Lung (tissue), 12 donors: ENCODE results near the gene GPS2. TPM values are rescaled to one million over a fixed set of nuclear protein-coding genes. Genes with fewer than 3 reads are reported as not detected.

Experiments used
- ATAC-seq: fragments of 200-7000 bp; cut with Tn5 transposase; one replicate; pipeline ENCODE4 v1.9.1; 2020; ENCODE audit warnings: moderate number of reproducible peaks; ENCODE audit not compliant: insufficient read depth, low FRiP score
- DNase-seq, 3 donors: peaks; one replicate each; pipeline ENCODE4 v3.0.0-alpha.2; 2013 to 2017
- H3K27ac ChIP-seq, 2 donors: one replicate each; pipeline ENCODE4 v1.5.1; 2013; ENCODE audit warnings: mild to moderate bottlenecking in 2 of 2, moderate library complexity in 2 of 2, control low read depth in 1 of 2, inconsistent platforms in 1 of 2, low read depth in 1 of 2, low read length in 1 of 2
- H3K27me3 ChIP-seq, 3 donors: one replicate each; pipeline ENCODE4 v1.5.1; 2013; ENCODE audit warnings: low read length in 2 of 3; ENCODE audit not compliant: control insufficient read depth in 3 of 3, insufficient read depth in 3 of 3
- H3K36me3 ChIP-seq, 4 donors: one replicate each; pipeline ENCODE4 v1.5.1; 2013; ENCODE audit warnings: low read length in 4 of 4, mild to moderate bottlenecking in 1 of 4, moderate library complexity in 1 of 4; ENCODE audit not compliant: control insufficient read depth in 4 of 4, insufficient read depth in 4 of 4
- H3K4me1 ChIP-seq, 5 donors: one replicate each; pipeline ENCODE4 v1.5.1; 2013; ENCODE audit warnings: low read length in 5 of 5, mild to moderate bottlenecking in 2 of 5, moderate library complexity in 1 of 5; ENCODE audit not compliant: control insufficient read depth in 5 of 5, insufficient read depth in 5 of 5
- H3K4me3 ChIP-seq: one replicate; pipeline ENCODE4 v1.5.1; 2013; ENCODE audit warnings: mild to moderate bottlenecking, control low read depth, moderate library complexity
- H3K9ac ChIP-seq, 2 donors: one replicate each; pipeline ENCODE4 v1.5.1; 2013; ENCODE audit warnings: low read length in 2 of 2, control low read depth in 1 of 2; ENCODE audit not compliant: insufficient read depth in 1 of 2
- H3K9me3 ChIP-seq, 4 donors: one replicate each; pipeline ENCODE4 v1.5.1; 2013; ENCODE audit warnings: low read length in 3 of 4, mild to moderate bottlenecking in 1 of 4, moderate library complexity in 1 of 4; ENCODE audit not compliant: control insufficient read depth in 4 of 4, insufficient read depth in 3 of 4
- CTCF ChIP-seq: IDR thresholded peaks from 2 replicates; pipeline ENCODE4 v1.5.1; 2012; ENCODE audit warnings: mild to moderate bottlenecking; ENCODE audit errors: control extremely low read depth, extremely low read depth
- WGBS, 2 donors: extraction: QIAGEN DNeasy Blood & Tissue Kit; methylation state at CpG; one replicate each; pipeline ENCODE4 v1.1.7; 2013; 5-methylcytosine and 5-hydroxymethylcytosine counted together
- polyA plus RNA-seq, 2 donors: library from polyadenylated mRNA; stranded (reverse); fragments of 200-250 nt; gene quantifications; one replicate each; pipeline ENCODE4 v1.2.1, GENCODE V29; 2013
- total RNA-seq, 2 donors: library from RNA; depleted of rRNA in 1 of 2; stranded (reverse); fragments of >200 nt in 1 of 2; gene quantifications; one replicate each; pipeline ENCODE4 v1.2.1, GENCODE V29; 2014 to 2021
- donor health status: control.
- donor health status: control.
- donor health status: Bipolar disorder and iron deficiency.
- donor health status: healthy.
- donor health status: DM: yes; HTN: yes; CAD: no.

GPS2 gene
- total and polyA plus RNA-seq, 4 donors, result 23.8 to 71.6 (median 62.8) TPM

- WGBS, 2 donors, result 52 to 57% methylated on average over 42 of the region's 42 CpGs
- ATAC-seq (no peak), DNase-seq (no peak)
- Histone ChIP-seq H3K4me1 (peaks cover 2 to 14% (median 11%) of the 10 kb centered on the region in 5 donors), H3K27ac (peak overlapping the region in 1 of 2 donors; percentile 71), H3K4me3 (no peak overlapping the region), H3K9me3 (no peaks in the 10 kb centered on the region), H3K36me3 (no peaks in the 10 kb centered on the region), H3K9ac (no peak overlapping the region), H3K27me3 (peaks cover 0 to 37% (median 22%) of the 10 kb centered on the region in 3 donors)
- TF ChIP-seq CTCF, result no peak
Measured at GRCh38 chr17:7295230-7296180, 19.7 kb downstream of the GPS2 start.

GRCh38 chr17:7294614-7295153 is 20.5 kb downstream of the GPS2 start, which contains the start of gene YBX2:
Gene YBX2, minus strand, starts transcription at chr17:7294639. Its CDS starts 139 bp downstream, at chr17:7294500.
- ATAC-seq, result no peak
- Histone ChIP-seq H3K4me1 (peaks cover 2 to 14% (median 11%) of the 10 kb centered on the region in 5 donors), H3K9me3 (no peaks in the 10 kb centered on the region), H3K36me3 (no peaks in the 10 kb centered on the region), H3K4me3 (no peak within 1 kb of the TSS), H3K9ac (no peak within 1 kb of the TSS), H3K27ac (no peak within 1 kb of the TSS), H3K27me3 (peaks cover 0 to 37% (median 22%) of the 10 kb centered on the region in 3 donors)
- DNase-seq, result peak in 2 of 3 donors; percentile 40 to 66
- no peak for TF ChIP-seq CTCF
- WGBS, 2 donors, result 1 to 3% methylated on average over 44 to 57 of the region's 57 CpGs

DNA sequence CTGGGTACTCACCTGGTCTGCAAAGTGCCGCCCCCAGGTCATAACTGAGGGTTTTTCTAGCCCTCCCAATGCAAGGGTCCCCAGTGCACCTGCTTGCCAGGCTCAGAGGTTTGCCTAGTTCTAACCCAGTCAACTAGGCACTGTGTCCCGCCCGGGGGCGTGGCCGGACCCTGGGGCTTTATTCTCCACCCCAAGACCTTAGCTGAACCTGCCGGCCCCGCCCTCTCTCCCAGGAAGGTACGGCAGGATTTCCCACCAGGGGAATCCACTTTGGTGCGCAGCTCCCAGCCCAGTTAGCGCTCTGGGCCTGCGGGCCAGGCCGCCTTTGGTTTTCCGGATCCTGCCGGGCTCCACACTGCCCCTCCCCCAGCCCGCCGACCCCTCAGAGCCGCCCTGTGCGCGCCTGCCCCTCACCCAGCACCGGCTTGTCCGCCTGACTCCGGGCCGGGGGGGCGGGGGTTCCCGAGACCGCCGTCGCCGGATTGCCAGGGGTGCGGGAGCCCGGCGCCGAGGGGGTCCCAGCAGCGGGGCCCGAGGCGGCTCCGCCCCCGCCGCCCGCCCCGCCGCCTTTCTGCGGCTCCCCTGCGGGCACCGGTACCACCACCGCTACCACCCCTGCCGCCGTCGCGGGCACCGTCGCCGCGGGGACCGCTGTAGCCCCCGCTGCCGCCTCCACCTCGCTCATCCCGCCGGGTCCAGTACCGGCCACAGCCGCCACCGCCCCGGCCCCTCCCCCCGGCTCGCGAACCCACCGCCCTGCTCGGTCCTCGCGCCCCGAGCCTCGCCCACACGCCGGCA is 21.1 kb downstream of the GPS2 start:
- H3K36me3 ChIP-seq, result no peaks in the 10 kb centered on the region
- ATAC-seq, result no peak
- no peaks in the 10 kb centered on the region for H3K9me3 ChIP-seq
- H3K27me3 ChIP-seq, result peaks cover 0 to 37% (median 22%) of the 10 kb centered on the region in 3 donors
- H3K27ac ChIP-seq, result no peak overlapping the region
- no peak for TF ChIP-seq CTCF
- H3K4me3 ChIP-seq, result no peak overlapping the region
- H3K9ac ChIP-seq, result no peak overlapping the region
- WGBS, 2 donors, result 5 to 8% methylated on average over 26 to 75 of the region's 75 CpGs
- peaks cover 2 to 14% (median 11%) of the 10 kb centered on the region in 5 donors for H3K4me1 ChIP-seq
- no peak for DNase-seq
